Measurements from ENCODE around the gene ATG2A.

Gene ATG2A

GRCh38 chr11:64923944-64924909 is 7.2 kb upstream of the ATG2A start, which contains the start of gene PPP2R5B:
PPP2R5B (plus strand) TSS chr11:64924689; CDS start chr11:64925735, 1,046 bp downstream.
- peak; percentile 69 to 81 for DNase-seq

- DNase-seq: no peak
Observed at GRCh38 chr11:64923151-64923661, 6.2 kb upstream of the ATG2A start.

GRCh38 chr11:64921384-64921783 is 4.4 kb upstream of the ATG2A start:
- no peak for DNase-seq

- no peak for DNase-seq
Observed at GRCh38 chr11:64920124-64920523, 3.1 kb upstream of the ATG2A start.

GRCh38 chr11:64919627-64920026 is 2.6 kb upstream of the ATG2A start:
- DNase-seq: no peak

GRCh38 chr11:64918017-64918416 is 1.0 kb upstream of the ATG2A start:
- DNase-seq: no peak

GRCh38 chr11:64917663-64917995 is 620 bp upstream of the ATG2A start:
- no peak for DNase-seq

GRCh38 chr11:64916040-64916774 is 802 bp downstream of the ATG2A start:
- DNase-seq: no peak

- DNase-seq: no peak
Observed at GRCh38 chr11:64915376-64915887, 1.6 kb downstream of the ATG2A start.

GRCh38 chr11:64914123-64914522 is 2.9 kb downstream of the ATG2A start:
- DNase-seq: no peak

- no peak for DNase-seq
Observed at GRCh38 chr11:64913171-64913727, 3.8 kb downstream of the ATG2A start.

GRCh38 chr11:64911689-64912088 is 5.3 kb downstream of the ATG2A start:
- no peak for DNase-seq

GRCh38 chr11:64911142-64911541 is 5.9 kb downstream of the ATG2A start:
- DNase-seq: no peak

GRCh38 chr11:64910451-64911093 is 6.4 kb downstream of the ATG2A start:
- no peak for DNase-seq

- no peak for DNase-seq
Observed at GRCh38 chr11:64909653-64910343, 7.2 kb downstream of the ATG2A start.

GRCh38 chr11:64908766-64909165 is 8.2 kb downstream of the ATG2A start:
- no peak for DNase-seq

- no peak for DNase-seq
Observed at GRCh38 chr11:64906314-64906635, 10.7 kb downstream of the ATG2A start.

GRCh38 chr11:64905516-64906313 is 11.3 kb downstream of the ATG2A start:
- no peak for DNase-seq

- DNase-seq: no peak
Observed at GRCh38 chr11:64903291-64903833, 13.6 kb downstream of the ATG2A start.

GRCh38 chr11:64902102-64902900 is 14.7 kb downstream of the ATG2A start:
- DNase-seq: no peak

Measured in NCI-H524 (cell line).